GM12878 (cell line): ENCODE results near the gene SRD5A1. TPM values are rescaled to one million over a fixed set of nuclear protein-coding genes. Genes with fewer than 3 reads are reported as not detected.

Experiments
- ATAC-seq: fragments of 200-7000 bp; cut with Tn5 transposase; 3 replicates; pipeline ENCODE4 v1.9.1; 2020; ENCODE audit warnings: mild to moderate bottlenecking, moderate library complexity
- Bru-seq: library from RNA; stranded (reverse); fragments of 400-500 nt; gene quantifications from one replicate; lab custom pipeline; 2021; lab: Mats Ljungman, UMichigan
- BruChase-seq, 2 experiments: library from RNA; stranded (reverse); fragments of 400-500 nt; gene quantifications; one replicate each; lab custom pipeline; 2021; lab: Mats Ljungman, UMichigan
- BruUV-seq: library from RNA; stranded (reverse); fragments of 400-500 nt; replicated peaks from 2 replicates; lab custom pipeline; 2021; lab: Mats Ljungman, UMichigan
- CTCF ChIA-PET: fragments of 300-600 bp; sonication (Branson Sonifier 250); formaldehyde crosslinking; extraction: SDS; loops from one replicate; lab custom pipeline; 2021; ENCODE audit warnings: inconsistent platforms; lab: Yijun Ruan, JAX
- POLR2A ChIA-PET: fragments of 350-600 bp; formaldehyde crosslinking; extraction: SDS; loops from one replicate; lab custom pipeline; 2021; ENCODE audit warnings: inconsistent platforms; lab: Charles Lee
- RAD21 ChIA-PET: fragments of 300-600 bp; sonication (Branson Sonifier 250); formaldehyde crosslinking; loops from one replicate; lab custom pipeline; 2023; ENCODE audit warnings: antibody characterized with exemption; ENCODE audit not compliant: unreplicated experiment; lab: Charles Lee
- SMC1A ChIA-PET: fragments of 300-600 bp; sonication (Branson Sonifier 250); formaldehyde crosslinking; loops from one replicate; lab custom pipeline; 2023; ENCODE audit not compliant: unreplicated experiment, uncharacterized antibody; lab: Charles Lee
- DNase-seq: peaks from one replicate; pipeline ENCODE4 v3.0.0-alpha.2; 2011; ENCODE audit warnings: low read depth, low spot score
- FAIRE-seq: peaks from 3 replicates; lab custom pipeline; 2011; peaks lifted over from hg19 to GRCh38; lab: Jason Lieb, UNC
- H2AFZ ChIP-seq: 2 replicates; pipeline ENCODE4 v1.6.0; 2011; ENCODE audit warnings: low read depth, low read length, control low read depth; ENCODE audit not compliant: control insufficient read depth
- H3K27ac ChIP-seq: 2 replicates; pipeline ENCODE4 v1.5.1; 2011; ENCODE audit warnings: control low read depth; ENCODE audit not compliant: control insufficient read depth, insufficient read depth
- H3K27me3 ChIP-seq, 2 experiments: replicated peaks in 1 of 2; 2 replicates each; pipeline versions ENCODE4 v1.6.0 to v1.6.1; 2011; ENCODE audit warnings: low read length in 1 of 2; ENCODE audit not compliant: control insufficient read depth in 2 of 2, insufficient read depth in 2 of 2
- H3K36me3 ChIP-seq, 2 experiments: 2 replicates each; pipeline ENCODE4 v1.5.1; 2011; ENCODE audit warnings: low read length in 1 of 2; ENCODE audit not compliant: control insufficient read depth in 2 of 2, insufficient read depth in 2 of 2
- H3K4me1 ChIP-seq: 2 replicates; pipeline ENCODE4 v1.6.1; 2011; ENCODE audit warnings: mild to moderate bottlenecking, low read length, moderate library complexity, mixed read lengths; ENCODE audit not compliant: control insufficient read depth, insufficient read depth
- H3K4me2 ChIP-seq: 2 replicates; pipeline ENCODE4 v1.6.0; 2011; ENCODE audit warnings: control low read depth; ENCODE audit not compliant: control insufficient read depth, insufficient read depth
- H3K4me3 ChIP-seq: fragments of 200-600 bp; sonication (generic); 2 replicates; pipeline ENCODE4 v1.5.1; 2016
- H3K79me2 ChIP-seq: 2 replicates; pipeline ENCODE4 v1.6.0; 2011; ENCODE audit warnings: low read length; ENCODE audit not compliant: control insufficient read depth, insufficient read depth
- H3K9ac ChIP-seq: 2 replicates; pipeline ENCODE4 v1.8.0; 2011; ENCODE audit warnings: low read length, control low read depth, mixed read lengths; ENCODE audit not compliant: control insufficient read depth, insufficient read depth
- H3K9me3 ChIP-seq: replicated peaks from 3 replicates; pipeline ENCODE4 v1.5.1; 2011; ENCODE audit warnings: mild to moderate bottlenecking, low read length; ENCODE audit not compliant: control insufficient read depth, insufficient read depth
- H4K20me1 ChIP-seq: 2 replicates; pipeline ENCODE4 v1.6.0; 2011; ENCODE audit not compliant: control insufficient read depth, insufficient read depth
- ATF3 ChIP-seq: IDR thresholded peaks from 2 replicates; pipeline ENCODE4 v1.6.1; 2011; ENCODE audit warnings: low read depth, mild to moderate bottlenecking, low read length, moderate library complexity, borderline replicate concordance; ENCODE audit errors: extremely low read depth
- CUX1 ChIP-seq: IDR thresholded peaks from 2 replicates; pipeline ENCODE4 v1.6.1; 2012; ENCODE audit warnings: improper control_type of control experiment, low read depth, low read length; ENCODE audit not compliant: insufficient replicate concordance
- FOS ChIP-seq: IDR thresholded peaks from 3 replicates; pipeline ENCODE4 v1.6.1; 2011; ENCODE audit warnings: borderline replicate concordance; ENCODE audit not compliant: insufficient read length; ENCODE audit errors: extremely low read depth
- MYC ChIP-seq: IDR thresholded peaks from 2 replicates; pipeline ENCODE4 v1.6.1; 2011; ENCODE audit warnings: mild to moderate bottlenecking, low read length, moderate library complexity, inconsistent platforms; ENCODE audit not compliant: insufficient read depth, insufficient replicate concordance, insufficient read length, severe bottlenecking
- NRF1 ChIP-seq: conservative IDR thresholded peaks from 2 replicates; pipeline ENCODE4 v1.6.1; 2011; ENCODE audit warnings: mild to moderate bottlenecking, low read depth, low read length, improper control_type of control experiment
- PAX5 ChIP-seq: IDR thresholded peaks from 2 replicates; pipeline ENCODE4 v1.6.1; 2011; ENCODE audit warnings: low read depth, low read length, borderline replicate concordance
- PML ChIP-seq: IDR thresholded peaks from 2 replicates; pipeline ENCODE4 v1.6.1; 2012; ENCODE audit warnings: low read length, inconsistent platforms
- ZNF207 ChIP-seq: fragments of 450-650 bp; IDR thresholded peaks from 2 replicates; pipeline ENCODE4 v1.6.1; 2014; ENCODE audit warnings: antibody characterized with exemption, mild to moderate bottlenecking, borderline replicate concordance
- ZNF274 ChIP-seq: IDR thresholded peaks from one replicate; pipeline ENCODE4 v1.8.0; 2011; ENCODE audit not compliant: insufficient read length, insufficient read depth
- WGBS: methylation state at CpG from one replicate; pipeline ENCODE4 v1.1.6; 2016; ENCODE audit warnings: low lambda C conversion rate; ENCODE audit not compliant: insufficient replicate concordance, insufficient coverage; ENCODE audit errors: missing lambda C conversion rate; 5-methylcytosine and 5-hydroxymethylcytosine counted together
- in situ Hi-C: fragments of 300-500 bp; cut with MboI; formaldehyde crosslinking; loops from 9 replicates; pipeline ENCODE4 v1.14.3; 2018; ENCODE audit warnings: mixed read lengths
- intact Hi-C: fragments of 100-400 bp; cut with micrococcal nuclease; formaldehyde crosslinking; loops from one replicate; pipeline ENCODE4 v1.14.2; 2022; ENCODE audit not compliant: unreplicated experiment
- long read RNA-seq, 2 experiments: library from polyadenylated mRNA; unstranded; transcript quantifications; one replicate each; pipeline ENCODE4 v2.0.0, GENCODE V29; 2019 to 2020
- polyA minus RNA-seq, 3 experiments: library from RNA; depleted of rRNA, polyadenylated mRNA; stranded (reverse); fragments of >200 nt; gene quantifications; 2 replicates each; pipeline ENCODE4 v1.2.3, GENCODE V29; 2011
- polyA plus RNA-seq, 11 experiments: library from polyadenylated mRNA; depleted of rRNA in 4 of 11; unstranded in 6 of 11; stranded (reverse) in 5 of 11; fragments of >200 nt; fragmentation: Nextera tagmentation in 4 of 11; fragmentation: Illumina TruSeq in 1 of 11; extraction: Ambion mirVana in 4 of 11; extraction: Trizol in 1 of 11; gene quantifications; 1 replicate in 1 of 11; 2 replicates in 10 of 11; pipeline versions ENCODE4 v1.2.1 to v1.2.3, GENCODE V29; 2011 to 2016; ENCODE audit warnings: inconsistent platforms in 2 of 11, missing spikeins in 2 of 11, low read depth in 1 of 11
- total RNA-seq, 4 experiments: library from RNA; depleted of rRNA in 3 of 4; stranded (reverse); fragments of >200 nt in 3 of 4; fragmentation: Illumina TruSeq in 1 of 4; extraction: Trizol in 1 of 4; gene quantifications; 2 replicates each; pipeline versions ENCODE4 v1.2.1 to v1.2.3, GENCODE V29; 2013 to 2021

The SRD5A1 gene
- 20.1 and 28.6 TPM in 2 replicates for total RNA-seq (2013; cell fraction: nucleolus; rRNA removed)
- total RNA-seq (2014; rRNA removed), result 7.5 and 11.7 TPM in 2 replicates
- 4.7 and 4.9 TPM in 2 replicates for total RNA-seq (2014; rRNA removed; fragmentation: Illumina TruSeq; extraction: Trizol)
- 13.9 and 20.1 TPM in 2 replicates for total RNA-seq (2021)
- polyA plus RNA-seq (2011; ENCODE audit: low read depth), result 2.0 TPM
- 12.6 and 12.9 TPM in 2 replicates for polyA plus RNA-seq (2011; rRNA removed)
- polyA plus RNA-seq (2011; cell fraction: cytosol; rRNA removed), result 8.7 and 12.2 TPM in 2 replicates
- polyA plus RNA-seq (2011; cell fraction: nucleus; rRNA removed), result 11.4 and 15.5 TPM in 2 replicates
- 5.6 and 8.6 TPM in 2 replicates for polyA plus RNA-seq (2012)
- polyA plus RNA-seq (2014; fragmentation: Illumina TruSeq; extraction: Trizol), result 5.3 and 8.1 TPM in 2 replicates
- 1 to 10 TPM in 1 of 2 experiments, under 1 TPM in 1; 0.76 to 2.0 TPM for polyA plus RNA-seq (2014; fragmentation: Nextera tagmentation; extraction: Ambion mirVana)
- polyA plus RNA-seq (2014; rRNA removed), result 17.0 and 17.9 TPM in 2 replicates
- polyA plus RNA-seq (2016; fragmentation: Nextera tagmentation; extraction: Ambion mirVana), result 10 to 100 TPM; 15.0 to 16.5 TPM
- 4.0 and 8.2 TPM in 2 replicates for polyA minus RNA-seq (2011; rRNA and poly(A)+ RNA removed)
- 5.4 and 6.4 TPM in 2 replicates for polyA minus RNA-seq (2011; cell fraction: cytosol; rRNA and poly(A)+ RNA removed)
- polyA minus RNA-seq (2011; cell fraction: nucleus; rRNA and poly(A)+ RNA removed), result 5.0 and 7.1 TPM in 2 replicates
- Bru-seq, nascent RNA, result percentile 64 among the genes with signal in this experiment
- BruChase-seq, experiment 1, labeled RNA remaining after a 6-hour chase, result percentile 65 among the genes with signal in this experiment
- BruChase-seq, experiment 2, labeled RNA remaining after a 2-hour chase, result percentile 70 among the genes with signal in this experiment
- long read RNA-seq, experiment 1, full-length matches to known transcripts, result 3 of 4 reads
- long read RNA-seq, experiment 1, partial matches to known transcripts, result 0 of 4 reads
- long read RNA-seq, experiment 1, other reads (novel, unspliced or antisense), result 1 of 4 reads
- long read RNA-seq, experiment 2, full-length matches to known transcripts, result 6 of 8 reads
- long read RNA-seq, experiment 2, partial matches to known transcripts, result 1 of 8 reads
- long read RNA-seq, experiment 2, other reads (novel, unspliced or antisense), result 1 of 8 reads

DNA sequence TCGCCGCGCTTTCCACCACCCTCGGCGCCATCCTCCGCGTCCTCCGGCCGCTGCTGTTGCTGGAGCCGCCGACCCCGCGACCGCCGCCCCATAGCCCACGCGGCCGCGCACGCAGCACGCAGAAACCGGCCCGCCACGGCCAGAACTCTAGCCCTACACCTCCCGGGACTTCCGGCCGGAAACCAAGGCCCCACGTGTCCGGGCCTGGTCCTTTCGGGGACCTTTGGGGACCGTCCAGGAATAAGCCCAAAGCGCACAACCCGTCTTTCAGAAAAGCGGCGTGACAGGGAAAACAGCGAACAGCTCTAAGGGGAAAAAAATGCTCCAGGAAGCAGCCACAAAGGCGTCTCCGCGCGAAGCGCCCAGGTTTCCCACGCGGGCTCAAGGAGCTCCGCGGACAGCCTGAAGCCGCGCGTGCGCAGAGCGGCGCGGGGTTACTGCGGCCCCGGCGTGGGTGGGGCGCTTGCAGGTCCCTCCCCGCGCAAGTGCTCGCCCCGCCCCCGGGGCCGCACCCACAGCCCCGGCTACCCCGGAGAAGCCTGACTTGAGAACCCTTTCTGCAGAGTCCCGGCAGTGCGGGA, at the start of gene SRD5A1, which contains the start of gene NSUN2:
Gene SRD5A1 (plus strand): TSS at position 553 of the 581 bp plus-strand sequence. CDS start 137 bp downstream, outside the sequence.
Gene NSUN2 (minus strand): TSS at position 157 of the 581 bp plus-strand sequence. CDS start 65 bp downstream, at position 92.
- RAD21 ChIA-PET, result interaction anchor here (0.6 to 4.4 kb wide), 15 partner anchors 10 to 149 kb away, joined by 3 to 32 read pairs (median 4); partner anchors contain the start of gene TENT4A
- Histone ChIP-seq H3K4me2 (peak within 1 kb of the TSS; percentile 81), H3K9me3 (no peaks in the 10 kb centered on the region; the same call in 2 of the 3 replicates), H3K27me3 (no peaks in the 10 kb centered on the region), H2AFZ (peak within 1 kb of the TSS; percentile 83), H3K36me3 (peaks cover 0 to 25% of the 10 kb centered on the region in 2 experiments; a peak in 2 of 4 replicates), H3K79me2 (peaks cover 58% of the 10 kb centered on the region), H4K20me1 (no peaks in the 10 kb centered on the region; the same call in 1 of the 2 replicates), H3K4me1 (peaks cover 4% of the 10 kb centered on the region; the same call in 1 of the 2 replicates), H3K4me3 (peak within 1 kb of the TSS; percentile 98), H3K27ac (peak within 1 kb of the TSS; percentile 97), H3K9ac (peak within 1 kb of the TSS; percentile 98)
- SMC1A ChIA-PET, result interaction anchor here (0.7 to 4.0 kb wide), 14 partner anchors 8 to 111 kb away, joined by 3 to 24 read pairs (median 5); no protein-coding TSS in a partner anchor
- in situ Hi-C loops, result loop anchor here (5.0 kb wide), 1 partner anchor 104 kb away; no protein-coding TSS in a partner anchor
- DNase-seq (peak; percentile 71), FAIRE-seq (peak; percentile 57), ATAC-seq (peak; percentile 90)
- POLR2A ChIA-PET, result interaction anchor here (1.0 to 1.6 kb wide), 7 partner anchors 10 to 112 kb away, joined by 3 to 6 read pairs (median 4); partner anchors contain the start of gene TENT4A
- intact Hi-C loops, result loop anchor here (1.0 to 5.0 kb wide), 4 partner anchors 79 to 146 kb away; no protein-coding TSS in a partner anchor
- WGBS, result under 1% methylated on average over 54 of the region's 66 CpGs
- BruUV-seq, result no TSS peak
- CTCF ChIA-PET, result interaction anchor here (1.0 to 2.8 kb wide), 9 partner anchors 18 to 112 kb away, joined by 3 to 19 read pairs (median 4); no protein-coding TSS in a partner anchor
- peak; percentile 96; the same call in 1 of the 2 replicates for TF ChIP-seq ZNF207
- TF ChIP-seq CUX1, result no peak
- TF ChIP-seq MYC, result peak; percentile 67
- TF ChIP-seq PML, result peak; percentile 76
- peak; percentile 92 for TF ChIP-seq NRF1
- no peak for TF ChIP-seq ZNF274
- TF ChIP-seq PAX5, result peak; percentile 30; the same call in 1 of the 2 replicates
- TF ChIP-seq FOS, result no peak
- peak; percentile 76; the same call in 1 of the 2 replicates for TF ChIP-seq ATF3
